HL-60/S4 (cell line): ENCODE measurements around the gene SAP30BP.

Experiments
- in situ Hi-C: fragments of 300-500 bp; cut with MboI; formaldehyde crosslinking; loops from 2 replicates; pipeline ENCODE4 v1.14.3; 2022; ENCODE audit warnings: low sequenced_read_pairs

Gene SAP30BP

DNA sequence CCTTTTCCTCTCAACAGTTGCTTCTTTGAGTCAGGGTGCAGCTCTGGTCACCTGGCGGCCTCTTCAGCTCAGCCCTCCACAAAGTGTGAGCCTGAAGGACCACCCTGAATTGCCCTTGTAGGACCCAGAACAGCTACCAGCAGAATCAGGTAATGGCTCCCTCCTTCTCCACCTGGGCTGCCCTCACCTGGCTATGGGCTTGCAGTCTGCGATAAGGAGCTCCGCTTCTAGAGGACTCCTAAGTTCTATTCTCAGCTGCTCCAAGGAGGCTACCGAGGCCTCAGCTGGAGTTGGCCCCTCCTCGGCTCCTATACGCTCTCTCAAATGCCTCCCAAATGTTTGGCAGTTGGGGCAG lies 20.5 kb upstream of the SAP30BP start:
- in situ Hi-C loops: no loop called here

DNA sequence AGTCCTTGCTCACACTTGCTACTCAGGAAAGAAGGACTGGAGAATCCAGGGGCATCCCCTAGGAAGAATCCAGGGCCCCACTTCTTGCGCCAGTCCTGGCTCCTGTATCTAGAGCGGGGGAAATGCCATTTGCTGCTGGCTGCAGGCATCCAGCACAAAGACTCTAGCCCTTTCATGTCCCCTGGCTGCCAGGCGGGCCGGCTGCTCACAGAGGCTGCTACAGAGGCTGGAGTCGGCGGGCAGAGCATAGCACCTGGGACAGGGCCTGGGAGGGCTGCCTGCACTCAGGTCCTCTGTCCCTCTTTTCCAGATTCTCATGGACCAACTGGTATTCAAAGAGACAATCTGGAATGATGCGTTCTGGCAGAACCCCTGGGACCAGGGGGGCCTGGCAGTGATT lies 20.1 kb upstream of the SAP30BP start:
- in situ Hi-C loops: no loop called here

DNA sequence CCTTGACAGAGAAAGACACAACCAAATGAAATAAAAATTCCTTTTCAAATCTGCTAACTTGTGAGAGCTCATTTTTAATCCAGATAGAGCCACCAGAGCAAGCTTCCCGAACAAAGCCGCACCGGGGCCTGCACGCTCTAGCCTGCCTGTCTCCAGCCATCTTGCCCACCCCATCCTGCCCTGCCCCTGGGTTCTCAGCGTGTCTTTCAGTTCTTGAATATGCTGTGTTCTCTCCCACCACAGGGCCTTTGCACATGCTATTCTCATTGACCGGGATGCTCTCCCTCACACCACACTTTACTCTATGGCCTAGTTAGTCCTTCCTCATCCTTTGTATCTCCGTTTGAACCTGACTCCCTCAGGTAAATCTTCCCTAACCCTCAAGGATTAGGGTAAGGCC lies 19.2 kb upstream of the SAP30BP start:
- in situ Hi-C loops: no loop called here

DNA sequence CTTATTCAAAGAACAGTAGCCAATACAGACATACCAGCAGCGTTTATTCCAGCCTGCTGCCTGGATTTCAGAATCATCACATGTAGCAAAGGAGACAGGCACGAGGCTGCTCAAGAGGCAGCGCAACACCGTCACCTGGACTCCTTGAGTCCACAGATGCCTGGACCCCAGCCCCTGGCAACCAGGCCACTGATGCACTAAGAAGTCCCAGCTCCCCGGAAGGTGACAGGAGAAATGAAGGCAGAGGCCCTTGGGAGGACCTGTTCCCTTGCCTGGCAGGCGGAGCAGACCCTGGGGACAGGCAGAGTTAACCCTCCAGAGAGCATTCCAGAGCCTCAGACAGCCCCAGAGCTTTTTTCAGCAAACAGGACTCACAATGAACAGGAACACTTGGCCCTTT lies 17.5 kb upstream of the SAP30BP start:
- in situ Hi-C loops: no loop called here

DNA sequence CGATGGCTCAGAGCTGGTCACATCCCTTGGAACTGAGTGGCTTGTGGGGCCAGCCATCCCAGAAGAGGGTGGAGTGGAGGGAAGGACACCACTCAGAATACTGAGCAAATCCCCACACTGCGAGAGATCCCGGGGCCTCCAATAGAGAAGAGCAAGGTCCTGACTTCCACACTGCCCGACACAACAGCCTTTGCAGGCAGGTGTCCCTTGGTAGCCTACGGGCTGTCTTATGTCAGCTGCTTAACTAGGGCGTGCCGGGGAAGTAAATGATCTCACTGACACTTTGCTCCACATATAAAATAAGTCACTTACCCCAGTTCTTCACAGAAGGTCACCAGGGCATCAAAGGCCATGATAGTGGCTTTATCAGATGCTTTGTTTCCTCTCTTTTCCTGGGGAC lies 16.3 kb upstream of the SAP30BP start:
- in situ Hi-C loops: no loop called here

DNA sequence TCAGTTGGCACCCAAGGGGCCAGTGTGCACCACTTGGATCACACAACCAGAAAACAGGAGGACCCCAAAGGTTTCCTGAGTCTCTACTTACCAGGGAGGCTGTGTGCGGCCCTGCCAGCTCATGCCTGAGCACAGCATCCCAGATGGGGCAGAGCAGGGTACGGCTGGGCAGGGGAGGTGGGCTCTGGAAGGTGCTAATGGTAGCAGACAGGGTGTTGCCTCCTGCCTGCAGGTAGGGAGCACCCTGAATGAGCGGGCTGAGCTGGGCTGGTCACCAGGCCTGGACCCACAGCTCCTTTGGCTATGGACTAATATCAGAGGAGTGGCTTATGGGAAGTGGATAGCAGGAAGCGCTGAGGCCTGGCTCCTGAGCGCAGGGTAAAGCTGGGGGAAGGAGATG lies 14.8 kb upstream of the SAP30BP start:
- in situ Hi-C loops: no loop called here

DNA sequence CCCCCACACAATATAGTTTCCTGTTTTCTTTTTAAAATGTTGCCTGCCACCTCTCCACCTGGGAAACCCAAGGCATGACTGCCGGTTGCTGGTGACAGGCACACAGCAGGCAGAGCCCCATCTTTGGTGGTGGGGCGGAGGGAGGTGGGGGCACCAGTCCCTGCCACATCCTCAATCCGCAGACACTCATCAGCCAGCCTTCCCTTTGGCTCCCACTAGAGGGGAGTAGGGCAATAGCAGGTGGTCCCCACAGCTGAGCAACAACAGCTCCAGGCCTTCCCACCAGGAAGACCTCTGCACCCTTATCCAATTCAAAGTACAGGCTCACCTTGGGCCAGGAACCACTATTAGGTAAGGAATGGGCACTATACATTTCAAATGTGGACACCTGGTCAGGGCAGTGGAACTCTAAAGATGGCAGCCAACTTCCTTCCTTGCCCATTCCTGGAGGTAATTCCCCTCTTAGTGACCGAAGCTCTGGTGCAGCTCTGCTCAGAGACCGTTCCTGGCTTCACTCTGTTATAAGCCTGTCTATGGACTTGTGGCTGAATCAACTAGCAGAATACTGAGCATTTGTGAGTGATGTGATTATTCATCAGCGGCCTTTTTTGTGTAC lies 14.1 kb upstream of the SAP30BP start:
- in situ Hi-C loops: no loop called here

DNA sequence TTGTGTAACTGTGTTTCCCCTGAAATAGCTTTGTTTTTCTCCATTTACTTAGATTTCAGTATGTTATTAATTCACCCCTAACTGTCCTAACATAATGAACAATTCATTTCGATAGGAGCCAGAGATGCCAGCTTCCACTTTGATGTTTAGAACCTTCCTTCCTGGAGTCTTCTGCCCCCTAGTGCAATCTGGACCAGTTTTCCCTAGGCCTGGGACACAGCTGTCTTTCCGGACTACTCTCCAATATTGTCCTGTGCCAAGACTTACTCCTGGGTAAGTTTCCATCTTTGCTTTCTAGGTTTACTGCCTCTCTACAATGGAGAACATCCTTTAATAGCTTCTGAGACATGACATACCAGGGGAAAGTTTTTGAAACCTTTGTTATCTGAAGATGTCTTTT lies 13.0 kb upstream of the SAP30BP start:
- in situ Hi-C loops: no loop called here

DNA sequence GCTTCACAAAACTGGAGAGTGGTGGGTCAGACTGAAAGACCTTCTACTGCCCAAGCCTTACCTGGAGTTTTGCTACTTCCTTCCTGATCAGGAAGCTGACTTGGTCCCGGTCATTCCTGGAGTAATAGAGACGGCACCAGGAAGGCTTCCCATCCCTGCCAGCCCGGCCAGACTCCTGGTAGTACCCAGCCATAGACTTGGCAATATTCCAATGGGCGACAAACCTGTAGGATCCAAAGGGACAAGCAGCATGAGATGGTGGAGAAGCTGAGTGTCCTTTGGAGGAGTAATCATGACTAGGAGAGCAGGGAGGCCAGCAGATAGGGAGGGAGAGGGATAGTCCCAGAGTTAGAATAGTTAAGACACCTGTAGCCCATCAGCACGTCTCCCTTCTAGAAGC lies 8.9 kb upstream of the SAP30BP start:
- in situ Hi-C loops: no loop called here

DNA sequence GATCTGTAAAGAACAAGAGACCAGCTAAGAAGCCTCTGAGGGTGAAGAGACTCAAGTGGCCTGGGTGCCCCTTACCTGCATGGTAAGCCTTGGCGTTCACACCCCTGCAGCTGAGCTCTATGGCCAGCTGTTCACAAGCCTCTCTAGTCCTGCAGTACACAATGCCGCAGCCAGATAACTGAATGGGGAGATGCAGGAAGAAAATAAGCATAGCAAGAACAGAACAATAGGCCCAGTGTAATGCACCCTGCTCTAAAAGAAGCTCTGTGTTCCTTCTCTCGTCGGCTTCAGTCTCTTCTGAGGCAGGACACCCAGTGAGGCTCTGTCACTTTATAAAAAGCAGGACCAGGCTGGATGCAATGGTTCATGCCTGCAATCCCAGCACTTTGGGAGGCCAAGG lies 5.6 kb upstream of the SAP30BP start:
- in situ Hi-C loops: no loop called here

DNA sequence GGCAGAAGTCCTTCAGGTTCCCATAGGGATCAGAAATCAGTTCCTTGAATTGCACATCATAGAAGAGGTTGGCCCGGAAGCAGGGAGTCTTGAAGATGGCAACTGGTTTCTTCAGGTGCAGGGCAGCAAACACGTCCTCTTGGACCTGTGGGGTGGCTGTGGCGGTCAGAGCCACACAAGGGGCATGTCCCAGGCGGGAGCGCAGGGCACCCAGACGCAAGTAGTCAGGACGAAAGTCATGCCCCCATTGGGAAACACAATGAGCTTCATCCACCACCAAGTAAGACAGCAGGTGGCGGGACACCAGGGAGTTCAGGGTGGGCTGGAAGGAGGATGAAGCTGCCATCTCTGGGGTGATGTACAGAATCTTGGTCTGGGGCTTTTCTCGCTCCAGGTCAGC lies 4.6 kb upstream of the SAP30BP start:
- in situ Hi-C loops: no loop called here

DNA sequence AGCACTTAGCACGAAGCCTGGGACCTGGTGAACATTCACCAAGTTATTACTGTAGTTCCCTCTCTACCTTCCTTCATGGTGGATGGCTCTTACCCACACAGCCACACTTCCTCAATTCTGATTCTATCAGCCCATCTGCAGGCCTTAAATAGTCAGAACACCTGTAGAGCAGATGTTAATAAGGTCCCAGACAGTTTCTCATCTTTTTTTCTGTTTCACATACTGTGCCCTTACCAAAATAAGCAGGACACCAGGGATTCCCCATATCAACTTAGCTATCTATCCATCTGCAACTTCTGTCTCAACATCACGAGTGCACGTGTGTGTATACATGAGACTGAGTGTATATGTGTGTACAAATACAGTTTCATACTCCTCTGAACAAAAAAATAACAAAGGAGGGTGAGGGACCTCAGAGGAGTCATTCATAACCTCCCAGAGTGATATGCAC lies 3.0 kb upstream of the SAP30BP start:
- in situ Hi-C loops: no loop called here

DNA sequence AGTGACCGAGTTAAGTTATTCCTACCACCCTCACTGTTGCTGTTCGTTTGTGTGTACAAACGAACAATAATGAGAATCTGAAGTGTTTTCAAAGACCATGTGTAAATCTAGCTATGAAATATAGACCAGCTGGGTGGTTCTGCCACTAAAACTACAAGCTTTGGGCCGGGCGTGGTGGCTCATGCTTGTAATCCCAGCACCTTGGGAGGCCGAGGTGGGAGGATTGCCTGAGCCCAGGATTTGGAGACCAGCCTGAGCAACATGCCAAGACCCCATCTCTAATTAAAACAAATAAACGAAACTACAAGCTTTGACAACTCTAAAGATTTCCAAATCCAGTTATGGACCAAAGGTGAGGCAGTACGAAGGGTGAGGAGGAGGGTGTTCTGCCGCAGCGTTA lies 1.2 kb upstream of the SAP30BP start:
- in situ Hi-C loops: no loop called here

DNA sequence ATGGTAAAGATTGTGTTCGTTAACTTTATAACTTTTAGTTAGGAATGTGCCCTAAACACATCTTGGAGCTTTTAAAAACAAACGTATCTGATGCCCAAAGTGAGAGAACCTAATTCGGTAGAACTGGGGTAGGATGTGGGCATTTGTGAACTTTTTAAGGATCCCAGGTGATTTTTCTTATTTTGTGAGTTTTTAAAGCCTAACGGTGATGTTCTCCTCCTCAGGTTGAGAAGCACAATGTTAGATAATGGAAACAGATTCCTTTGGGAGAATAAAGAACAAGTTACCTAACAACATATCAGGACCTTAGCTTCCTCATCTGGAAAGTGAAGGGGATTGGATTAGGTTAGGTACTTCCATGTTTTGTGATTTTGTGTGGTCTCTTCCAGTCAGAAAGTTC lies 687 bp downstream of the SAP30BP start:
- in situ Hi-C loops: no loop called here

DNA sequence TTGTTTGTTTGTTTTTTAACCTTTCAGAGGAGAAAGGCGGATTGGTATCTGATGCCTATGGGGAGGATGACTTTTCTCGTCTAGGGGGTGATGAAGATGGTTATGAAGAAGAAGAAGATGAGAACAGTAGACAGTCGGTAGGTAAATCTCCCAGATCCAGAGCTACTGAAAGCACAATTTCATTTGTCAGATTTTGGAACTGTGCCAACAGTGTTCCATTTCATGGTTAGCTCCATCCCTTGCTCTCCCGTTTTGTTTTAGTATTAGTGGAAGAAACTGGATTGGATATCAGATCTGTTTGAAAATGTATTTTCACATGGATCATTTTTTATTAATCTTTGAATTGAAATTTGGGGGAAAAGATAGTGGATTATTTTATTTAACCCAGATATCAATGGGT lies 1.4 kb downstream of the SAP30BP start:
- in situ Hi-C loops: no loop called here

DNA sequence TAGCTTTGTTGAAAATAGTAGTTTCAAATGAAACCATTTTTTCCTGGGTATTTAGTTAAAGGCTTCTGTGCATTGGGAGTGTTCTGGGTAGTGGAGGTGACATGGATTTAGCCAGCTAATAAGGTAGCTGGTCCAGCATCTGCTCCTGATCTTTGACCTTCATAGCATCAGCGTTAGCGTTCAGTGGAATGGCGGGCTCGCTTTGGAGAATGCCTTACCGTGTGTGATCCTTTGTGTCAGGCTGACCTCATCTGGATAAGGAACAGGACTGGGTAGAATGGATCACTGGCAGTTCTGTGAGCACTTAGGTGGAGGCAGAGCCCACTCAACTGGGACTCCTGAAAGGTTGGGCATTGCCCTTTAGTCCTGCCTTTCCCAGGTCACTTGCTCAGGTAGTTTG lies 3.7 kb downstream of the SAP30BP start:
- in situ Hi-C loops: loop anchor here (5.0 kb wide), 1 partner anchor 76 kb away; no protein-coding TSS in a partner anchor

DNA sequence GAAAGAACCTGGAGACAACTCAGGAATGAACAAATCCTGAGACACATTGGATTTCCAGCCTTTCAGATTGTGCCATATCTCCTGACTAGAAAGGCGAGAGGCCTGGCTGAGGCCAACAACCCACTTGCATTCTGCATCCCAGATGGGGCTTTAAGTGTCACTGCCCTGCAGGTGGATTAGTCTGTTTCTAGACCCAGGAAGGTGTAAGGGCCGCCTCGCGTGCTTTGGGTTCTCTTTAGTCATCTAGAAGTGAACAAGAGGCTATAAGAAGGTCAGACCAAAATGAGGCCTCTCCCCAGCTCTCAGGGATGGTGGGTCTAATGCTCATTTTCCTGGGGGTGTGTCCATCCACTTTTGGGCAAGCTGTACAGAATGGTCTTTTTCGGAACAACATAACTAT lies 4.9 kb downstream of the SAP30BP start:
- in situ Hi-C loops: loop anchor here (5.0 kb wide), 1 partner anchor 75 kb away; no protein-coding TSS in a partner anchor

DNA sequence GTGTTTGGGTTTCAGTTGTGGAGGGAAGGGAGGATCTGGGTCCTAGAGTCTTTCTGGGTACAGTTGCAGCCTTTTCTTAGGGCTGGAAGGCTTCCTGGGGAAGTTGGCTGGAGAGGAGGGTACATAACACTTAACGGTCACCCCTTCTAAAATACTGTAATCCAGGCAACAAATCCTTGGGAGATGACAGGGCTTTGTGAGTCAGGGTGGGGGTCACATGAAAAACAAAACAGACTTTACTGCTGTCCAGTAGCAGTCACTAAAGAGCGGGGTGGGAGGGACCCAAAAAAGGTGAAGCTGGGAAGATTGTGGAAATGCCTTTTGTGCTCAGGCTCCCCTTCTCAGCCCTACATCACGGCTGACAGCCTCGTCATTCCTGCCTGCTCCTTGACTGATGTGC lies 6.3 kb downstream of the SAP30BP start:
- in situ Hi-C loops: loop anchor here (5.0 kb wide), 1 partner anchor 74 kb away; no protein-coding TSS in a partner anchor

DNA sequence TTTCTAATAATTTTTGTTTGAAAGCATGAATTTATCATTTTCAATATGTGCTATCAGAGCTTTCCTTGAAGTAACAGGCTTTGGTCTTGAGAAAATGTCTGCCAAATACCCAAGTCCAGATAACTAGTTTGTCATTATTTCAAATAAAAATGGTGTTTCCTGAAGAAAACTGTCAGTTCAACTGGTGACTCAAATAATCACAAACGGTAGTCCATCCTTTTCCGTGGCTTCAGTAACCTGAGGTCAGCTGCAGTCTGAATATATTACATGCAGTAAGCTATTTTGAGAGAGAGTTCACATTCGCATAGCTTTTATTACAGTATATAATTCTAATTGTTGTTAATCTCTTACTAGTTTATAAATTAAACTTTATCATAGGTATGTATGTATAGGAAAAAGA lies 9.3 kb downstream of the SAP30BP start:
- in situ Hi-C loops: no loop called here

DNA sequence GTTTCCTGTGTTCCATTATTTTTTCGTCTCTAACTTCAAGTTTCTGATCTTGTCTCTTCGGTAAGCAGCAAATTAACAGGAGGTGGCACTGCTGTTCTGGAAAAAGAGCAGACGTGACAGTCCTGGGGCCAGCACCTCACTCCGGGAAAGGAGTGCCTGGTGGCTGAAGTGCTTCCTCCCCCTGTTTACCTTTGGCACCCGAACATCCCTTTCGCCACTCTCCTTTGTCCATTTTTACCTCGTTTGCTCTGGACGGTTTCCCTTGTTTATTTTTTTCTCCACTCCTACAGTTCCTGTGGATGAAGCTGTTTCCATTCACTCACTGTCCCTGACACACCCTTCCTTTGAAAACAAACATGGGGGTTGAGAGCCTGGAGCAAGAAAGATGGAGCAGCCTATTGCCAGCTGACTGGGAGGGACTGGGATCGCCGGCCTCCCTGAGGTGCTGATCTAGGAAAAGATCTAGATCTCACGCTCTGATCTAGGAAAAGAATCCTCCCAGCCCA lies 12.6 kb downstream of the SAP30BP start:
- in situ Hi-C loops: no loop called here

DNA sequence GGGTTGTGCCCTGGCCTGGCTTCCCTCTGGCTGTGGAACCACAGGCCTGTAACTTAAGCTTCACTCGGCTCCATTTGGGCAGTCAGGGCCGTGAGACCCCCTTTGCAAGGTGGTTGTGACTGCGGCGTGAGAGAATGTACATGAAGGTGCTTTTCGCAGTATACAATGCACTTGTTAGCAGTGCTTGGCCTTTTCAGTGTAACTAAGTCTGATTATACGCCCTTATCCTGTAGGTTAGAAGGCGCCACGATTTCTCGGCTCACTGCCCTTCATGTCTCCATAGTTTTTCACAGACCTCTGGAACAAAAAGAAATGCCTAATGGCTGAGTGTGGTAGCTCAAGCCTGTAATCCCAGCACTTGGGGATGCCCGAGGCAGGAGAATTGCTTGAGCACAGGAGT lies 13.3 kb downstream of the SAP30BP start:
- in situ Hi-C loops: no loop called here

DNA sequence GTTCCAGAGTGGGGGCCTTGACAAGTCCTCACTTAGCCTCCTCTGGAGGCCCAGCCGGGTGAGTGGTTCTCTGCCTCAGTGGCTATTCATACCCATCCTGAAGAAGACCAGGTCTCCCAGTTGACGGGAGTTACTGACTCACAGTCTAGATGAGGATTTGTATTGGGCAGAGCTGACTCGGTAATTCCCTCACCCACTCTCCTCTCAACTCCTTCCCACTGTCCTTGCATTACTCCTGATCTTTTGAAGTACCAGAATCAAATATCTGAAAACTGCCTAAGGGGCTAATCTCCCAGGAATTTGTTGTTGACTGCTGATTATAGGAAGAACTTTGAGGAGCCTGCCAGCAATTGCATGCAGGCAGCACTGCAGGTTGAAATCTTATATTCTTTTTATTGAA lies 14.2 kb downstream of the SAP30BP start:
- in situ Hi-C loops: no loop called here

DNA sequence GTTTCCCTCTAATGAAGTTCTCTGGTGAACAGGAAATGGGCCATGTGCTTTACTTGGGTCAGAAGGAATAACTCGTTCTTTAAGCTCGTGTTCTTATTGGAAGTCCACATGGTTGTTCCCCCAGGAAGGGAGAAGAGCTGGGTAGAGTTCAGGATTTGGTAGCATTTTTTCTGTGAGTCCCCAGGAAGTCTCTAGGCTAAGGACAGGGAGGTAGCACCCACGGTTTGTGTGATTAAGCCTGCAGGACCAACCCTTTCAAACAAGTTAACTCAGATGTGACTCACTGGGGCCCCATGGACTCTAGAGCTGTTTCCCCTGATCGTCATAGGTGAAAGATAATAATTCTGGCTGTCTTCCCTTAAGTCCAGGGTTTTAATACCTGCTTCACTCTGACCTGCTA lies 16.4 kb downstream of the SAP30BP start:
- in situ Hi-C loops: no loop called here
